GM23338 (cell line): Measurements from ENCODE around the gene HSD11B1. TPM values are rescaled to one million over a fixed set of nuclear protein-coding genes. Genes with fewer than 3 reads are reported as not detected.

Experiments used
- ATAC-seq: fragments of 200-7000 bp; cut with Tn5 transposase; 3 replicates; pipeline ENCODE4 v1.9.1; 2020
- DNase-seq: peaks from one replicate; pipeline ENCODE4 v3.0.0-alpha.2; 2015; ENCODE audit warnings: low spot score
- H2AFZ ChIP-seq: fragments of 200-600 bp; sonication (generic); 2 replicates; pipeline ENCODE4 v1.8.0; 2016; ENCODE audit warnings: antibody characterized with exemption, mild to moderate bottlenecking, moderate library complexity
- H3F3A ChIP-seq: fragments of 200-600 bp; sonication (generic); replicated peaks from 2 replicates; pipeline ENCODE4 v1.8.0; 2017; ENCODE audit warnings: antibody characterized with exemption, mixed run types, low read depth
- H3K27ac ChIP-seq: fragments of 200-600 bp; sonication (generic); 2 replicates; pipeline ENCODE4 v1.6.1; 2016; ENCODE audit warnings: low read depth
- H3K27me3 ChIP-seq: fragments of 200-600 bp; sonication (generic); 2 replicates; pipeline ENCODE4 v1.8.0; 2016; ENCODE audit warnings: mild to moderate bottlenecking, mixed run types, moderate library complexity; ENCODE audit not compliant: insufficient read depth
- H3K36me3 ChIP-seq: fragments of 200-600 bp; sonication (generic); 2 replicates; pipeline ENCODE4 v1.8.0; 2016; ENCODE audit warnings: mild to moderate bottlenecking; ENCODE audit not compliant: insufficient read depth
- H3K4me1 ChIP-seq: fragments of 200-600 bp; sonication (generic); 2 replicates; pipeline ENCODE4 v1.8.0; 2016; ENCODE audit warnings: mild to moderate bottlenecking, moderate library complexity; ENCODE audit not compliant: insufficient read depth
- H3K4me2 ChIP-seq: fragments of 200-600 bp; sonication (generic); 2 replicates; pipeline ENCODE4 v1.7.1; 2017; ENCODE audit warnings: mixed run types
- H3K4me3 ChIP-seq: fragments of 200-600 bp; sonication (generic); 2 replicates; pipeline ENCODE4 v1.6.1; 2016; ENCODE audit warnings: mixed run types
- H3K79me2 ChIP-seq: fragments of 200-600 bp; sonication (generic); replicated peaks from 2 replicates; pipeline ENCODE4 v1.8.0; 2017; ENCODE audit warnings: mild to moderate bottlenecking; ENCODE audit not compliant: insufficient read depth
- H3K9me2 ChIP-seq: fragments of 200-600 bp; sonication (generic); 2 replicates; pipeline ENCODE4 v1.8.0; 2017; ENCODE audit not compliant: insufficient read depth
- H4K20me1 ChIP-seq: fragments of 200-600 bp; sonication (generic); replicated peaks from 2 replicates; pipeline ENCODE4 v1.8.0; 2017; ENCODE audit warnings: mild to moderate bottlenecking; ENCODE audit not compliant: insufficient read depth
- H3K27ac Mint-ChIP-seq: 2 replicates; pipeline ENCODE4 v1.8.0; 2020; ENCODE audit warnings: inconsistent platforms, mild to moderate bottlenecking, moderate library complexity, mixed read lengths
- H3K27me3 Mint-ChIP-seq: 3 replicates; pipeline ENCODE4 v1.8.0; 2022; ENCODE audit warnings: low read depth, mild to moderate bottlenecking, moderate library complexity, mixed read lengths, inconsistent platforms; ENCODE audit not compliant: insufficient read depth, poor library complexity
- H3K36me3 Mint-ChIP-seq: 3 replicates; pipeline ENCODE4 v1.8.0; 2021; ENCODE audit warnings: low read depth, mild to moderate bottlenecking, inconsistent platforms, moderate library complexity, mixed read lengths
- H3K4me1 Mint-ChIP-seq: 3 replicates; pipeline ENCODE4 v1.8.0; 2020; ENCODE audit warnings: mild to moderate bottlenecking, inconsistent platforms, mixed read lengths
- H3K4me3 Mint-ChIP-seq: 3 replicates; pipeline ENCODE4 v1.8.0; 2021; ENCODE audit warnings: moderate library complexity, mild to moderate bottlenecking, inconsistent platforms, mixed read lengths
- H3K9me3 Mint-ChIP-seq: 3 replicates; pipeline ENCODE4 v1.8.0; 2020; ENCODE audit warnings: moderate library complexity, mild to moderate bottlenecking, inconsistent platforms, mixed read lengths
- CREB1 ChIP-seq: fragments of 250-450 bp; sonication (Bioruptor Pico); IDR thresholded peaks from 2 replicates; pipeline ENCODE4 v1.5.0; 2020; ENCODE audit warnings: low read depth, mild to moderate bottlenecking, moderate library complexity
- CTCF ChIP-seq, 2 experiments: fragments of 200-600 bp in 1 of 2; sonication (generic) in 1 of 2; conservative IDR thresholded peaks; 2 replicates each; pipeline versions ENCODE4 v1.5.1 to v1.6.1; 2016 to 2017; ENCODE audit warnings: antibody characterized with exemption in 2 of 2, low read depth in 2 of 2, mild to moderate bottlenecking in 2 of 2, moderate library complexity in 1 of 2
- NANOG ChIP-seq: IDR thresholded peaks from 2 replicates; pipeline ENCODE4 v1.6.1; 2016; ENCODE audit warnings: antibody characterized with exemption, borderline replicate concordance
- REST ChIP-seq: IDR thresholded peaks from one replicate; pipeline ENCODE4 v1.6.1; 2018; ENCODE audit warnings: antibody characterized with exemption; ENCODE audit not compliant: unreplicated experiment
- ZNF114 ChIP-seq: fragments of 250-450 bp; sonication (Bioruptor Pico); IDR thresholded peaks from 2 replicates; pipeline ENCODE4 v1.5.0; 2020; ENCODE audit warnings: mild to moderate bottlenecking, moderate library complexity
- ZNF331 ChIP-seq: fragments of 250-450 bp; sonication (Bioruptor Pico); IDR thresholded peaks from 2 replicates; pipeline ENCODE4 v1.5.0; 2020; ENCODE audit warnings: low read depth, mild to moderate bottlenecking, moderate library complexity
- ZNF462 ChIP-seq: fragments of 250-450 bp; sonication (Bioruptor Pico); IDR thresholded peaks from 2 replicates; pipeline ENCODE4 v1.5.0; 2020; ENCODE audit warnings: mild to moderate bottlenecking, moderate library complexity
- polyA plus RNA-seq: library from polyadenylated mRNA; unstranded; fragments of >200 nt; fragmentation: Nextera tagmentation; extraction: Ambion mirVana; gene quantifications from 2 replicates; pipeline ENCODE4 v1.2.1, GENCODE V29; 2016
- total RNA-seq: library from RNA; depleted of rRNA; stranded (reverse); fragments of >200 nt; shearing (Covaris generic); gene quantifications from 2 replicates; pipeline ENCODE4 v1.2.3, GENCODE V29; 2014

The HSD11B1 gene
- total and polyA plus RNA-seq, 2 experiments from 2014 or later, result not detected

DNA sequence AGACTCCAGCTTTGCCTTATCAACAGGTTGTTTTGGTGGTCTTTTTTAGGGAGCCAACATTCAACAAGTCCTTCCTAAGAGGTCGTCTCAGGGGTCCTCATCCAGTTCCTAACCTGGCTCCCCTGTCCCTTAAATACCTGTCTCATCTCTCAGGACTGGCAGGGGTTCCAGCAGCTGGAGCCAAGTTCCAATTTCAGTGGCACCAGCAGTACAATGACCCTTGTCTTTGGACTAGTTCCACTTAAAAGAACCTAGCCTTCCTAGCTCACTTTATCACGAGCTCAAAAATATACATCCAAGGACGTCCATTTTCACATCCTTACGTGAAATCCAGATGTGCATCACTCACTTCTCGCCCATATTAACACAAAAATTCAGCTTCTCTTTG is 32.5 kb downstream of the HSD11B1 start:
- H3K4me3 Mint-ChIP-seq, result no peak overlapping the region
- H3K4me1 ChIP-seq, result no peaks in the 10 kb centered on the region
- H3K79me2 ChIP-seq, result no peaks in the 10 kb centered on the region
- H3K4me3 ChIP-seq, result no peak overlapping the region
- H3K9me3 Mint-ChIP-seq, result no peaks in the 10 kb centered on the region
- TF ChIP-seq ZNF114 (CRISPR knock-in tag), result no peak
- no peak for TF ChIP-seq ZNF331 (CRISPR knock-in tag)
- no peak for TF ChIP-seq CREB1
- no peak for TF ChIP-seq REST
- no peak for TF ChIP-seq ZNF462 (CRISPR knock-in tag)
- no peak for TF ChIP-seq CTCF (conservative IDR thresholded peaks at IDR 0.05; ENCODE audit: low read depth in 2 of 2)
- TF ChIP-seq NANOG, result no peak
- H3K4me1 Mint-ChIP-seq, result peaks cover 3% of the 10 kb centered on the region; the same call in 1 of the 3 replicates
- no peaks in the 10 kb centered on the region for H3K9me2 ChIP-seq
- DNase-seq (no peak), ATAC-seq (no peak)
- H3K27me3 Mint-ChIP-seq, result peaks cover 2% of the 10 kb centered on the region
- no peak overlapping the region for H3K27ac Mint-ChIP-seq
- no peaks in the 10 kb centered on the region for H3K36me3 ChIP-seq
- H4K20me1 ChIP-seq, result no peaks in the 10 kb centered on the region
- no peaks in the 10 kb centered on the region for H3K27me3 ChIP-seq
- no peak overlapping the region for H3K4me2 ChIP-seq
- no peak overlapping the region for H3K27ac ChIP-seq
- no peaks in the 10 kb centered on the region for H3K36me3 Mint-ChIP-seq
- H2AFZ ChIP-seq, result no peak overlapping the region
- H3F3A ChIP-seq, result no peaks in the 10 kb centered on the region
